ENCODE results near the gene ACSF3. TPM values are rescaled to one million over a fixed set of nuclear protein-coding genes. Genes with fewer than 3 reads are reported as not detected.

The ACSF3 gene
- total RNA-seq, 1 experiment from 2014 or later, result 74.5 TPM

GRCh38 chr16:89171216-89172170, 77.8 kb downstream of the ACSF3 start, which contains the start of gene CDH15:
TSS of gene CDH15 (plus strand) at chr16:89171748. CDS start at chr16:89171832, 84 bp downstream.
- Histone ChIP-seq H3K27ac (ENCODE audit: low read depth, low read length) (peak within 1 kb of the TSS; percentile 41; the same call in 1 of the 2 replicates), H3K9me3 (ENCODE audit: control insufficient read depth in 1 of 2, insufficient read depth in 1 of 2, low read depth in 1 of 2, low read length in 2 of 2) (no peaks in the 10 kb centered on the region)

DNA sequence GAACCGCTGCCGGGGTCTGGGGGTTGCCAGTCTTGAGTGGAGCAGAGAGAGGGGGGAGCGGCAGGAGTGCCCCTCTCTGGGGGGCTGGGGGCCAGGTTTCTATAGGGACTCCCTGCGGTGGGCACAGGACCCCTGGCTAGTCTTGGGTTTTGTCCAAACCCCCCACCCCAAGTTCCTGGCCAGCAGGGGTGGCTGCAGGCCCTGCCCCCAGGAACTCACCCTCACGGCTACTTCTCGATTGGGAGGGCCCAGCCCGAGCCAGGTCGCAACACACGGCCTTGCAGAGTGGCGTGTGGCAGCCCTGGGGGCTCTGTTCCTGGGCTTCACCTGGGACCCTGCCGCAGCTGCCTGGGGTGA, 78.5 kb downstream of the ACSF3 start:
- Histone ChIP-seq H4K20me1 (ENCODE audit: insufficient read depth) (no peaks in the 10 kb centered on the region), H3K4me3 (replicated peaks in 1 of 2; ENCODE audit: low read depth in 1 of 2, low read length in 2 of 2) (peak overlapping the region; percentile 29 to 54), H3K9ac (ENCODE audit: low read length) (peak overlapping the region; percentile 55), H3K4me2 (ENCODE audit: low read length) (peak overlapping the region; percentile 91), H3K36me3 (ENCODE audit: control insufficient read depth in 1 of 2, insufficient read depth in 2 of 2, low read length in 2 of 2) (no peaks in the 10 kb centered on the region), H3K9me3 (ENCODE audit: control insufficient read depth in 1 of 2, insufficient read depth in 1 of 2, low read depth in 1 of 2, low read length in 2 of 2) (no peaks in the 10 kb centered on the region), H3K4me1 (ENCODE audit: control insufficient read depth in 1 of 2, insufficient read depth in 2 of 2, low read length in 2 of 2) (peaks cover 21 to 35% of the 10 kb centered on the region in 2 experiments), H3K27ac (ENCODE audit: low read depth, low read length) (peak overlapping the region; percentile 38; the same call in 1 of the 2 replicates), H3K79me2 (ENCODE audit: insufficient read depth, low read length) (no peaks in the 10 kb centered on the region), H3K27me3 (ENCODE audit: insufficient read depth, low read length) (no peaks in the 10 kb centered on the region), H2AFZ (ENCODE audit: low read depth, low read length, poor library complexity, severe bottlenecking) (no peak overlapping the region), H3K9me2 (ENCODE audit: insufficient read depth) (no peaks in the 10 kb centered on the region)
- no TSS peak for BruUV-seq (replicated peaks)
- POLR2A ChIA-PET, result no interaction called here
- ATAC-seq (no peak), DNase-seq (ENCODE audit: low read depth, low spot score) (no peak)
- CTCF ChIA-PET, result no interaction called here
- intact Hi-C loops (cut with micrococcal nuclease), result no loop called here
- RAD21 ChIA-PET (ENCODE audit: low non-redundant PET in 1 of 2, low total read pairs in 2 of 2, uncharacterized antibody in 2 of 2, unreplicated experiment in 2 of 2), result no interaction called here
- TF ChIP-seq CBX3 (IDR thresholded peaks at IDR 0.05; ENCODE audit: low read depth) (no peak), REST (IDR thresholded peaks at IDR 0.05; ENCODE audit: low read depth) (no peak), SP1 (IDR thresholded peaks at IDR 0.05; ENCODE audit: low read depth) (no peak), SRF (IDR thresholded peaks at IDR 0.05; ENCODE audit: low read depth) (no peak), EZH2 (IDR thresholded peaks at IDR 0.05) (no peak), EZH2phosphoT487 (IDR thresholded peaks at IDR 0.05; ENCODE audit: borderline replicate concordance) (no peak), CEBPB (IDR thresholded peaks at IDR 0.05; ENCODE audit: low read depth) (no peak), POLR2A (IDR thresholded peaks at IDR 0.05; ENCODE audit: borderline replicate concordance, extremely low read depth, insufficient read depth, insufficient read length) (no peak), JUND (IDR thresholded peaks at IDR 0.05) (no peak), POLR2AphosphoS5 (IDR thresholded peaks at IDR 0.05; ENCODE audit: low read depth, low read length) (no peak), EGR1 (IDR thresholded peaks at IDR 0.05; ENCODE audit: low read depth) (no peak), ZBTB33 (IDR thresholded peaks at IDR 0.05; ENCODE audit: extremely low read depth, insufficient replicate concordance, low read length) (no peak)

More at GRCh38 chr16:89171216-89172170, 77.8 kb downstream of the ACSF3 start, which contains the start of gene CDH15:
- TSS peak; percentile 77 for BruUV-seq (replicated peaks)
- POLR2A ChIA-PET, result interaction anchor here (0.7 to 1.4 kb wide), 8 partner anchors 16 to 360 kb away, joined by 3 to 12 read pairs (median 4); partner anchors contain the start of genes APRT and ZNF778
- ATAC-seq, result peak; percentile 90
- no peaks in the 10 kb centered on the region for H4K20me1 ChIP-seq (ENCODE audit: insufficient read depth)
- no peaks in the 10 kb centered on the region for H3K9me2 ChIP-seq (ENCODE audit: insufficient read depth)
- H3K36me3 ChIP-seq (ENCODE audit: control insufficient read depth in 1 of 2, insufficient read depth in 2 of 2, low read length in 2 of 2), result no peaks in the 10 kb centered on the region
- H3K9ac ChIP-seq (ENCODE audit: low read length), result peak within 1 kb of the TSS; percentile 55
- peak within 1 kb of the TSS; percentile 73 for H2AFZ ChIP-seq (ENCODE audit: low read depth, low read length, poor library complexity, severe bottlenecking)
- H3K4me1 ChIP-seq (ENCODE audit: control insufficient read depth in 1 of 2, insufficient read depth in 2 of 2, low read length in 2 of 2), result peaks cover 24 to 40% of the 10 kb centered on the region in 2 experiments
- CTCF ChIA-PET, result interaction anchor here (0.8 to 1.6 kb wide), 11 partner anchors 16 to 434 kb away, joined by 3 to 11 read pairs (median 4); partner anchors contain the start of genes PIEZO1 and SLC22A31
- no peaks in the 10 kb centered on the region for H3K79me2 ChIP-seq (ENCODE audit: insufficient read depth, low read length)
- peak within 1 kb of the TSS; percentile 38 to 54 for H3K4me3 ChIP-seq (replicated peaks in 1 of 2; ENCODE audit: low read depth in 1 of 2, low read length in 2 of 2)
- peak; percentile 53 for TF ChIP-seq POLR2AphosphoS5 (IDR thresholded peaks at IDR 0.05; ENCODE audit: low read depth, low read length)
- no peak for TF ChIP-seq EGR1 (IDR thresholded peaks at IDR 0.05; ENCODE audit: low read depth)
- no peak for TF ChIP-seq SP1 (IDR thresholded peaks at IDR 0.05; ENCODE audit: low read depth)
- RAD21 ChIA-PET (ENCODE audit: low non-redundant PET in 1 of 2, low total read pairs in 2 of 2, uncharacterized antibody in 2 of 2, unreplicated experiment in 2 of 2), result interaction anchor here (0.5 to 1.0 kb wide), 6 partner anchors 21 to 359 kb away, joined by 3 to 5 read pairs (median 4); no protein-coding TSS in a partner anchor
- DNase-seq (ENCODE audit: low read depth, low spot score), result peak; percentile 98
- H3K4me2 ChIP-seq (ENCODE audit: low read length), result peak within 1 kb of the TSS; percentile 91
- no peaks in the 10 kb centered on the region for H3K27me3 ChIP-seq (ENCODE audit: insufficient read depth, low read length)
- intact Hi-C loops (cut with micrococcal nuclease), result loop anchor here (1.0 to 2.0 kb wide), 4 partner anchors 21 to 359 kb away; partner anchors contain the start of genes SLC22A31 and ZNF778
